IPS-20b (cell line): Measurements from ENCODE around the gene CCDC124.
A peak's percentile ranks its signal among the peaks of the same experiment; 100 is the strongest.
"Not testable (repeated sequence)": the region's sequence is repeated elsewhere in the genome, so short reads cannot be mapped to it uniquely, and the experiment has no call there.

Experiments used
- H3K27ac ChIP-seq: one replicate; pipeline ENCODE4 v1.5.1; 2013; ENCODE audit warnings: low read length
- H3K27me3 ChIP-seq: 2 replicates; pipeline ENCODE4 v1.6.1; 2013; ENCODE audit warnings: mild to moderate bottlenecking, low read length, inconsistent platforms; ENCODE audit not compliant: insufficient read depth
- H3K36me3 ChIP-seq: 2 replicates; pipeline ENCODE4 v1.6.1; 2013; ENCODE audit warnings: low read depth, mild to moderate bottlenecking, inconsistent platforms, low read length, moderate library complexity; ENCODE audit not compliant: insufficient read depth
- H3K4me1 ChIP-seq: 2 replicates; pipeline ENCODE4 v1.6.1; 2013; ENCODE audit warnings: mild to moderate bottlenecking, control low read depth, inconsistent platforms, low read length, moderate library complexity; ENCODE audit not compliant: insufficient read depth
- H3K4me3 ChIP-seq: 2 replicates; pipeline ENCODE4 v1.5.1; 2013; ENCODE audit warnings: mild to moderate bottlenecking, low read length, inconsistent platforms
- H3K9ac ChIP-seq: 2 replicates; pipeline ENCODE4 v1.6.1; 2013; ENCODE audit warnings: low read depth, mild to moderate bottlenecking, inconsistent platforms, low read length, moderate library complexity
- H3K9me3 ChIP-seq: 2 replicates; pipeline ENCODE4 v1.6.1; 2013; ENCODE audit warnings: mild to moderate bottlenecking, low read depth, low read length, inconsistent platforms; ENCODE audit not compliant: insufficient read depth

Gene CCDC124

DNA sequence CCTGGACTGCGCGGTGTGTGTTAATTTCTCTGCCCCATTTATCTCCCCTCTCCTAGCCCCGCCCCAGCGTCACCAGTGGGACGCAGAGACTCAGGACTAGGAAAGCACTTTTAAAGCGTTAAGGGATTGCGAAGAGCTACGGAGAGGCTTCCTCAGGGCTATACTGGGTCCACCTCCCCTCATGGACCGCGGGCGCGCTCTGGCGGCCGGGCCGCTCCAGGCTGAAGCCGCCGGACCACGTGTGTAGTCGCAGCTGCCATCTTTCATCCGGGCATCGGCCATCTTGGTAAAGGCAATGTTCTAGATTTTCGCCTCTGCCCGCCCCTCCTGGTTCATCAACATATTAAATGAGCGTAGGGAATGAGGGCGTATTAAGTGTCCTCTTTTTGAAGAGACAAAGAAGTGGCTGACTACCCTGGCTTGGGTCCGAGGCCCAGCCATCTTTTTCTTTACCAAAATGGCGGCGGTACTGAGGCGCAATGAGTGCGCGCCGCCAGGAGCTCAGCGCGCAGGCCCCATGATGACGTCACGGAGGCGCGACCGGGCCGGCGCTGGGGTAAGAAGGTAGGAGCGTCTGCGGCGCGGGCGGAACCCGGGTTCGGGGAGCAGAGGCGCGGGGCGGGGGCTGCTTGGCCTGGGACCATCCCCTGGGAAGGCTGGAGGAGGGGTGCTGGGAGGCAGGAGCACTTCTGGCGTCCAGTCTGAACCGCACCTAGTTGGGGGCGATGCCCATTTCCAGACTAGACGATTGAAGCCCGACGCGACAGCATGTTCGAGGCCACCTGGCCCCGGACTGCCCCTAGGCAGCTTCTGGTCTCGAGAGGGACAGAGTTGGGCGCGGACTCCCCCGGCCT is at the start of gene CCDC124:
Gene CCDC124 (plus strand): TSS at position 531 of the 854 bp plus-strand sequence. CDS start 3,406 bp downstream, outside the sequence.
- Histone ChIP-seq H3K9me3 (no peaks in the 10 kb centered on the region), H3K9ac (peak within 1 kb of the TSS; percentile 96), H3K36me3 (no peaks in the 10 kb centered on the region), H3K4me1 (no peaks in the 10 kb centered on the region; the same call in 1 of the 2 replicates), H3K27me3 (no peaks in the 10 kb centered on the region), H3K4me3 (peak within 1 kb of the TSS; percentile 98), H3K27ac (peak within 1 kb of the TSS; percentile 95)

- no peaks in the 10 kb centered on the region for H3K4me1 ChIP-seq
- no peak overlapping the region for H3K9ac ChIP-seq
- no peaks in the 10 kb centered on the region for H3K27me3 ChIP-seq
- H3K27ac ChIP-seq: no peak overlapping the region
- H3K9me3 ChIP-seq: no peaks in the 10 kb centered on the region
- H3K4me3 ChIP-seq: no peak overlapping the region
- no peaks in the 10 kb centered on the region for H3K36me3 ChIP-seq
Measured at GRCh38 chr19:17883627-17884410, 49.0 kb upstream of the CCDC124 start.

DNA sequence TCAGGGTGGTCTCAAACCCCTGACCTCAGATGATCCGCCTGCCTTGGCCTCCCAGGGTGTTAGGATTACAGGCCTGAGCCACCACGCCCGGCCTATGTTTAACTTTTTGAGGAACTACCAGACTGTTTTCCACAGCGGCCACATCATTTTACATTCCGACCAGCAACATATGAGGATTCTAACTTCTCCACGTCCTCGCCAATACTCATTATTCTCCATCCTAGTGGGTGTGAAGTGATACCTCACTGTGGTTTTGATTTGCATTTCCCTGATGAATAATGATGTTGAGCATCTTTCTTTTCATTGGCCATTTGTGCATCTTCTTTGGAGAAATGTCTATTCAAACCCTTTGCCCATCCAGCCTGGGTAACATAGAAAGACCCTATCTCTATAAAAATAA is 46.3 kb upstream of the CCDC124 start:
- no peak overlapping the region for H3K27ac ChIP-seq
- H3K36me3 ChIP-seq: no peaks in the 10 kb centered on the region
- H3K9me3 ChIP-seq: no peaks in the 10 kb centered on the region
- no peak overlapping the region for H3K9ac ChIP-seq
- H3K4me1 ChIP-seq: no peaks in the 10 kb centered on the region
- H3K4me3 ChIP-seq: no peak overlapping the region
- H3K27me3 ChIP-seq: 0 out of 2 replicates have a peak, but pooled peaks cover 4% of the 10 kb centered on the region

DNA sequence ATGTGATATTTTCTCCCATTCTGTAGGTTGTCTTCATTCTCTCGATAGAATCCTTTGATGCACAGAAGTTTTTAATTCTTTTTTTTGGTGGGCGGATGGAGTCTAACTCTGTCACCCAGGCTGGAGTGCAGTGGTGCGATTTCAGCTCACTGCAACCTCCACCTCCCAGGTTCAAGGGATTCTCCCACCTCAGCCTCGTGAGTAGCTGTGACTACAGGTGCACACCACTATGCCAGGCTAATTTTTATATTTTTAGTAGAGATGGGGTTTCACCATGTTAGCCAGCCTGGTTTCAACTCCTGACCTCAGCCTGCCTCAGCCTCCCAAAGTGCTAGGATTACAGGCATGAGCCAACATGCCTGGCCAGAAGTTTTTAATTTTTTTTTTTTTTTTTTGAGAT is 45.6 kb upstream of the CCDC124 start:
- not testable (repeated sequence) for H3K9me3 ChIP-seq, H3K9ac ChIP-seq, H3K4me3 ChIP-seq, H3K36me3 ChIP-seq, H3K27me3 ChIP-seq, H3K4me1 ChIP-seq, H3K27ac ChIP-seq

GRCh38 chr19:17888260-17888659 is 44.6 kb upstream of the CCDC124 start:
- 0 out of 2 replicates have a peak, but pooled peaks cover 4% of the 10 kb centered on the region for H3K27me3 ChIP-seq

GRCh38 chr19:17889609-17890214 is 43.1 kb upstream of the CCDC124 start:
- Histone ChIP-seq H3K36me3 (no peaks in the 10 kb centered on the region), H3K9ac (no peak overlapping the region), H3K4me3 (no peak overlapping the region), H3K9me3 (no peaks in the 10 kb centered on the region), H3K27me3 (0 out of 2 replicates have a peak, but pooled peaks cover 4% of the 10 kb centered on the region), H3K27ac (no peak overlapping the region), H3K4me1 (no peaks in the 10 kb centered on the region)

More at GRCh38 chr19:17888260-17888659, 44.6 kb upstream of the CCDC124 start:
- no peaks in the 10 kb centered on the region for H3K36me3 ChIP-seq
- no peaks in the 10 kb centered on the region for H3K9me3 ChIP-seq
- H3K4me3 ChIP-seq: no peak overlapping the region
- no peak overlapping the region for H3K9ac ChIP-seq
- no peaks in the 10 kb centered on the region for H3K4me1 ChIP-seq
- no peak overlapping the region for H3K27ac ChIP-seq

DNA sequence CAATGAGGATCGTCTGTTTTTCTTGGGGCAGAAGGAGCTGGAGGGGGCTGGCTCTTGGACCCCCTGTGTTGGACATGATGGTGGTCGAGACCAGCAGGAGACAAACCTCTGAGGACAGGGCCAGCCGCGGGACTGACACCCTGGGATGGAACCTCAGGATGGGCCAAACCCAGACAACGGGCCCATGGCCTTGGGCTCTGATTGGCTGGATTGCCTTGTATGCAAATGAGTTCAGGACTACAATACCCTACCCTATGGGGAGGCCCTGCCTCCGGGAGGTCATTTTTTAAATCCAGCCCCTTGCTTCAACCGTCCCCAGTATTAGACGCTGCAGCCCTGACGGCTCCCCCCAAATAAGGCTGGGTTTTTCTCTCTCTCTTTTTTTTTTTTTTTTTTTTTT is 39.0 kb upstream of the CCDC124 start:
- 0 out of 2 replicates have a peak, but pooled peaks cover 4% of the 10 kb centered on the region for H3K27me3 ChIP-seq
- no peak overlapping the region for H3K9ac ChIP-seq
- no peak overlapping the region for H3K27ac ChIP-seq

DNA sequence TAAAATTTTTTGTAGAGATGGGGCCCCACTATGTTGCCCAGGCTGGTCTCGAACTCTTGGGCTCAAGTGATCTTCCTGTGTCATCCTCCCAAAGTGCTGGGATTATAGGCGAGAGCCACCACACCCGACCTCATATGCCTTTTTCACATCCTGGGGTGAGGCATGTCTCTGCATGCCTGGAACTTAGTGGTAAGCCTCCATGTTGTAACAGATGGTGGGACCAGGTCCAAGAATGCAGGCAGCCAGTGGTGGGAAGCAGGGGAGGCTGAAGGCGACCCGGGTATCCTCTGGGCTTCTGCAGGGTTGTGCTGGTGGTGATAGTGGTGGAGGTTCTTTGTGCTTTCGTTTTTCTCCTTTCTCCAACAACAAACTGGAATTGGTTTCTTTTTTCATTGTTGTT is 30.1 kb upstream of the CCDC124 start:
- Histone ChIP-seq H3K4me1 (no peaks in the 10 kb centered on the region), H3K9me3 (peaks cover 2% of the 10 kb centered on the region; the same call in 1 of the 2 replicates), H3K36me3 (no peaks in the 10 kb centered on the region), H3K4me3 (no peak overlapping the region), H3K27me3 (no peaks in the 10 kb centered on the region), H3K9ac (no peak overlapping the region), H3K27ac (no peak overlapping the region)

More for the DNA sequence above, 39.0 kb upstream of the CCDC124 start:
- H3K4me1 ChIP-seq: no peaks in the 10 kb centered on the region
- H3K36me3 ChIP-seq: no peaks in the 10 kb centered on the region
- H3K4me3 ChIP-seq: no peak overlapping the region
- H3K9me3 ChIP-seq: no peaks in the 10 kb centered on the region

DNA sequence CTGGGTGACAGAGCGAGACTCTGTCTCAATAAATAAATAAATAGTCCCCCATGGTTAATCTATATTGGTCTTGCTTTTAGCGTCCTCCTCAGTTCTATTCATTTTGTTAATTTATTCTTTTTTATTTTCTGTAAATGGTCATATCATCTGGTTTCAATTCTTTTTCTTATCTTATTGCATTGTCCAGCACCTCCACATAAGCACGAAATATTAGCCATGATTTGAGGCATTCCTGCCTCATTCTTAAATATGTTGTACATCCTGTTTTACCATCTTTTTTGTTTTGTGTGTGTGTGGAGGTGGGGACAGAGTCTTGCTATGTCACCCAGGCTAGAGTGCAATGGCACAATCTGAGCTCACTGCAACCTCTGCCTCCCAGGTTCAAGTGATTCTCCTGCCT is 24.6 kb upstream of the CCDC124 start:
- Histone ChIP-seq H3K4me3 (no peak overlapping the region), H3K36me3 (no peaks in the 10 kb centered on the region), H3K9me3 (peaks cover 7% of the 10 kb centered on the region; the same call in 1 of the 2 replicates), H3K27ac (no peak overlapping the region), H3K27me3 (no peaks in the 10 kb centered on the region), H3K4me1 (no peaks in the 10 kb centered on the region), H3K9ac (no peak overlapping the region)

DNA sequence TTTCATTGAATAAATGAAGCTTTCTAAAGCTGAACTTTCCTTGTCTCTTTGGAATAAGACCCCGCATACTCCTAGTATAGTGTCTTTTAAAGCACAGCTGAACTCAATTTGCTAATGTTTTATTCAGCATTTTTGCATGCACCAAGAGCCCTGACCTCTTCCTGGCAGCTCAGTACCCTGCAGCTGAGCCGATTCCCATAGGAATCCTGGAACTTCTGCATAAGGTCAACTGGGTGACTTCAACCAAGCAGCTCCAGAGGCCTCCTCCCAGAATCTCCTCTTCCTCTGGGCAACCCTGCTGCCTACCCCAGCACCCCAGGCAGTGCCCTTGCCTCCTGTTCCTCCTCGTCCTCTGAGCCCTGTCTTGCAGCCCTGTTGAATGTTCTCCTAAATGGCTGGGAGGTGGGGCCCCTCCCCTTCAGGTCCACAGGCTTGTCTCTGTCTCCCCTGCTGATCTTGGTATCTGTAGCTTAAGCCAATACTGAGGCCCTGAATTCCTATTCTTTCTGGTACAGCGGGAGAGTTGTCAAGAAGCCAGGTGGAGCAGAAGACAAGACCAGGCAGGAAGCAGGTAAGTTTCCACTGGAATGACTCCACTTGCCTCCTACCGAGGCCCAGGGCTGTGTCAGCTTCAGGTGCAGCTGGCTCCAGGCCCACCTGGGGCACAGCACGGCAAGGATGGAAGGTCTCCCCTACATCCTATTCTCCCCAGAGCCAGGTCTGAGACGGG is 23.6 kb upstream of the CCDC124 start:
- Histone ChIP-seq H3K27ac (no peak overlapping the region), H3K9ac (no peak overlapping the region), H3K9me3 (peaks cover 13% of the 10 kb centered on the region; the same call in 1 of the 2 replicates), H3K36me3 (no peaks in the 10 kb centered on the region), H3K4me1 (no peaks in the 10 kb centered on the region), H3K27me3 (no peaks in the 10 kb centered on the region), H3K4me3 (peak overlapping the region; percentile 40; the same call in 1 of the 2 replicates)

GRCh38 chr19:17910791-17911360 is 21.9 kb upstream of the CCDC124 start:
- Histone ChIP-seq H3K27ac (no peak overlapping the region), H3K9me3 (peaks cover 15% of the 10 kb centered on the region; the same call in 1 of the 2 replicates), H3K4me3 (no peak overlapping the region), H3K9ac (no peak overlapping the region), H3K4me1 (no peaks in the 10 kb centered on the region), H3K36me3 (no peaks in the 10 kb centered on the region), H3K27me3 (no peaks in the 10 kb centered on the region)
